Measurements from ENCODE around the gene LPP.

LPP gene

GRCh38 chr3:188272481-188273372 lies 118.8 kb downstream of the LPP start:
- DNase-seq (ENCODE audit: insufficient read length) (no peak), FAIRE-seq (no peak)
- TF ChIP-seq TAF1 (IDR thresholded peaks at IDR 0.05; ENCODE audit: borderline replicate concordance, low read depth, low read length): no peak
- no peak for TF ChIP-seq POLR2AphosphoS5 (IDR thresholded peaks at IDR 0.05; ENCODE audit: low read depth, low read length)

DNA sequence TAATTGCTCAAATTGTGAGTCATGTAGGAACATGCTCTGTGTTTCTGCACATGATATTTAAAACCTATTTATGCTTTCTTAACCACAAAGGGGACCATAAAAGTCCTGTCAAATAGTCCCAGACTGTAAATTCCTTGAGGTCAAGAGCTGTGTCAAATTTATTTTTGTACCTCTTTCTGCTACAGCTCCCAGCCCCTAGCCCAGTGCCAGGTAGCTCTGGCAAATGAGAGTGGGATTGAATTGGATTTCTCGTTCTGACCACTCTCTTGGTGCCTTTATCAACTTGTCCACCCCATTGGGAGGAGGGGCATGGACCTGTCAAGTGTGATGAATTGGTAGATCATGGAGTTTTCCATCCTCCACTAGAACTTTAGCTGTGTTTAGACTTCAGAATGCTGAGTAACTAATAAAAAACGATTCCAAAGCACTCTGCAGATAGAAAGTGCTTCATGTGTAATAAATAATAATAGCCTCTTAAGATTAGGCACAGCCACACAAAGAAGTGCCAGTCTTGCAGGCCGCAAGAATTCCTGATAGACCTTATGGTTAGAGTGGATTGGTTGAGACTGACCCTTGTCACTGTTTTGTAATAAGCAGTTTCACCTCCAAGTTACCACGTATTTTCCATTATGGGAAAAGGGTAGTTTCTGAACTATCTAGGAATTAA lies 120.4 kb downstream of the LPP start:
- TF ChIP-seq POLR2AphosphoS5 (IDR thresholded peaks at IDR 0.05; ENCODE audit: low read depth, low read length) (no peak), POLR2A (IDR thresholded peaks at IDR 0.05; ENCODE audit: low read depth, low read length) (no peak), TAF1 (IDR thresholded peaks at IDR 0.05; ENCODE audit: borderline replicate concordance, low read depth, low read length) (no peak)
- FAIRE-seq (no peak), DNase-seq (ENCODE audit: insufficient read length) (no peak)

DNA sequence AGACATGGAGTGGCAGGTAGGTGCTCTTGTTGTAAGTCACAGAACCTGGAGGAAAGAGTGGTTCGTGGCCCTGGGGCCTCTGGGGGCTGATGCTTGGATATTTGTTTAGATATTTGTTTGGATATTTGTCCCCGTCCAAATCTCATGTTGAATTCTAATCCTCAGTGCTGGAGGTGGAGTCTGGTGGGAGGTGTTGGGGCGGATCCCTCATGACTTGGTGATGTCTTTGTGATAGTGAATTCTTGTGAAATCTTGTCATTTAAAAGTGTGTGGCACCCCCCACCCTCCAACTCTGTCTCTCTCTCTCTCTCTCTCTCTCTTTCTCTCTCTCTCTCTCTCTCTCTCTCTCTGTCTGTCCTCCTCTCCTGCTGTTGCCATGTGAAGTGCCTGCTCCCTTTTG lies 122.4 kb downstream of the LPP start:
- DNase-seq (ENCODE audit: insufficient read length) (no peak), FAIRE-seq (no peak)
- no peak for TF ChIP-seq POLR2AphosphoS5 (IDR thresholded peaks at IDR 0.05; ENCODE audit: low read depth, low read length)
- no peak for TF ChIP-seq TAF1 (IDR thresholded peaks at IDR 0.05; ENCODE audit: borderline replicate concordance, low read depth, low read length)
- TF ChIP-seq POLR2A (IDR thresholded peaks at IDR 0.05; ENCODE audit: low read depth, low read length): no peak

DNA sequence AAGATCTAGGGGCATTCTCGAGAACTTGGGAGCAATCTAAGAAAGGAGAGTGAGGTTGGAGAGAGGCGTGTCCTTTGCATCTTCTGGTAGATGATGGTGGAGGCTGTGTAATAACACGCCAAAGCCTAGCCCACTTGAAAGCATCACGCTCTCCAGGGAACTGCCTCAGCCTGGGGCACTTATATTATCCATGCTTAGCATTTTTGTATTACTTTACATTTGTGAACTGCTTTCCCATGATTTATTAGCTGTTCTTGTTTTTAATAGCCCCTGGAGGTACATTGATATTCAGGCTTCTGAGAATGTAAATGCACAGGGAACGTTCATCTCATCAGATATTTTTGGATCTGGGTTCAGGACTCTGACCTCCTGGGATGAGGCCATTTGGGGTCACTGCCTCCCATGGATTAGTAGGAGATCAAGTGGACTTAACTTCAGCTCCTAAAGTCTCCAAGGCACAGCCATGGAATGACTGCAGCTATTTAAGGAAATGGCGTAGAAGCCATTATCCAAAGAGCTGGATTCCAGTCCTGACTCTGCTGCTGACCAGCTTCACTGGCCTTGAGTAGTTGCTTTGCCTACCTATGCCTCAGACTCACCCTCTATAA lies 124.9 kb downstream of the LPP start:
- FAIRE-seq: no peak
- no peak for DNase-seq (ENCODE audit: insufficient read length)

GRCh38 chr3:188279502-188280335 lies 125.8 kb downstream of the LPP start:
- DNase-seq (ENCODE audit: insufficient read length) (no peak), FAIRE-seq (no peak)
- TF ChIP-seq POLR2A (IDR thresholded peaks at IDR 0.05; ENCODE audit: low read depth, low read length) (no peak), POLR2AphosphoS5 (IDR thresholded peaks at IDR 0.05; ENCODE audit: low read depth, low read length) (no peak), TAF1 (IDR thresholded peaks at IDR 0.05; ENCODE audit: borderline replicate concordance, low read depth, low read length) (no peak)

More for the DNA sequence above, 124.9 kb downstream of the LPP start:
- no peak for TF ChIP-seq TAF1 (IDR thresholded peaks at IDR 0.05; ENCODE audit: borderline replicate concordance, low read depth, low read length)
- no peak for TF ChIP-seq POLR2A (IDR thresholded peaks at IDR 0.05; ENCODE audit: low read depth, low read length)
- no peak for TF ChIP-seq POLR2AphosphoS5 (IDR thresholded peaks at IDR 0.05; ENCODE audit: low read depth, low read length)

DNA sequence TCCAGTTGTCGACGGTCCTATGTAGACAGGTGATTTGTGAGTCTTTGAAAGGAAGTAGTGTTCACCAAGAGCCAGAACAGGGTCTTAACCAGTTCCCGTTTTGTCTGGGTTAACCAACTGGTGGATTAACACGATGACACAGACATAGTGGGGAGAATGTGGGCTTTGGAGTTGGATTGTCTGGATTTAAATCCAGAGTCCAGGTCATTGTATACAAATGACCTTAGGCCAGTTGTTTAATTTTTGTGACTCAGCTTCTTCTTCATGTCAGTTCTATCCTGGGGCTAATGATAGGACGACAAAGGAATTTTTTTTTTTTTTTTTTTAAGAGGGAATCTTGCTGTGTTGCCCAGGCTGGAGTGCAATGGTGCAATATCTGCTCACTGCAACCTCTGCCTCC lies 126.7 kb downstream of the LPP start:
- DNase-seq (ENCODE audit: insufficient read length): no peak
- TF ChIP-seq TAF1 (IDR thresholded peaks at IDR 0.05; ENCODE audit: borderline replicate concordance, low read depth, low read length): no peak
- no peak for TF ChIP-seq POLR2A (IDR thresholded peaks at IDR 0.05; ENCODE audit: low read depth, low read length)
- no peak for TF ChIP-seq POLR2AphosphoS5 (IDR thresholded peaks at IDR 0.05; ENCODE audit: low read depth, low read length)
- no peak for FAIRE-seq

- no peak for DNase-seq (ENCODE audit: insufficient read length)
- TF ChIP-seq POLR2A (IDR thresholded peaks at IDR 0.05; ENCODE audit: low read depth, low read length): no peak
- TF ChIP-seq POLR2AphosphoS5 (IDR thresholded peaks at IDR 0.05; ENCODE audit: low read depth, low read length): no peak
- no peak for TF ChIP-seq TAF1 (IDR thresholded peaks at IDR 0.05; ENCODE audit: borderline replicate concordance, low read depth, low read length)
- FAIRE-seq: no peak
Measured at GRCh38 chr3:188282871-188283270, 128.9 kb downstream of the LPP start.

GRCh38 chr3:188283347-188283746 lies 129.4 kb downstream of the LPP start:
- no peak for FAIRE-seq
- TF ChIP-seq TAF1 (IDR thresholded peaks at IDR 0.05; ENCODE audit: borderline replicate concordance, low read depth, low read length) (no peak), POLR2A (IDR thresholded peaks at IDR 0.05; ENCODE audit: low read depth, low read length) (no peak), POLR2AphosphoS5 (IDR thresholded peaks at IDR 0.05; ENCODE audit: low read depth, low read length) (no peak)

DNA sequence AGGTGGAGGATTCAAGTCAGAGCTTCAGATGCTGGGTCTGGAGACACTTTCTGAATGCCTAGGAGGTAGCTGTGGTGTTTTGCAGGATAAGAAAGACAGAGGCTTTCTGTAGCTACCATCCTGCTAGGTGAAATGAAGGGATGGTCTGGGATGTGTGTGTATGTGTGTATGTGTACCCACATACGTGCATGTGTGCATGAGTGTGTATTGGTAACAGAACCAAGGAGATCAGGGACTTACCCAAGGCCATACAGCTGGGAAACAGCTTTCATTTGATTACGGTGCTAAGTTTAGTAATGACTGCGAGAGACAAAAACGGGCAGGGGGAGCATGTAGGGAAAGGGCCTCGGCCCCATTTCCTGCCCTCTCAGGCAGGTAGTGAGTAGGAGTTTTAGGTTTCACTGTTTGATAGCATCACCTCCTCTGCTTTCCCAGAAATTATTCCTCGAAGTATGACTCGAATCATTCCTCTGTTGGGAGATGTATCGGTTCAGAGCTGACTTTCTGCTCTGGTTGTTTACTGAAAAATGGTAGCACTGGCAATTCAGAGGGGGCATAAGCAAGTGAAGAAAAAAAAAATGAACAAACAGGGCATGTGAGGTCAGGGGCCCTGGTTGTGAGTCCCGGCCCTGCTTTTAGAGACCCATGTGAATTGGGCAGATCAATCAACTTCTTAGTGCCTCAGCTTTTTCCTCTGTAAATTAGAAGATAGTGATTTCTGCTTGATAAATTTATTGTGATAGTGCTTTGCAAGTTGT lies 130.7 kb downstream of the LPP start:
- no peak for FAIRE-seq
- TF ChIP-seq POLR2AphosphoS5 (IDR thresholded peaks at IDR 0.05; ENCODE audit: low read depth, low read length) (no peak), POLR2A (IDR thresholded peaks at IDR 0.05; ENCODE audit: low read depth, low read length) (no peak), TAF1 (IDR thresholded peaks at IDR 0.05; ENCODE audit: borderline replicate concordance, low read depth, low read length) (no peak)
- DNase-seq (ENCODE audit: insufficient read length): no peak

More at GRCh38 chr3:188283347-188283746, 129.4 kb downstream of the LPP start:
- DNase-seq (ENCODE audit: insufficient read length): no peak

DNA sequence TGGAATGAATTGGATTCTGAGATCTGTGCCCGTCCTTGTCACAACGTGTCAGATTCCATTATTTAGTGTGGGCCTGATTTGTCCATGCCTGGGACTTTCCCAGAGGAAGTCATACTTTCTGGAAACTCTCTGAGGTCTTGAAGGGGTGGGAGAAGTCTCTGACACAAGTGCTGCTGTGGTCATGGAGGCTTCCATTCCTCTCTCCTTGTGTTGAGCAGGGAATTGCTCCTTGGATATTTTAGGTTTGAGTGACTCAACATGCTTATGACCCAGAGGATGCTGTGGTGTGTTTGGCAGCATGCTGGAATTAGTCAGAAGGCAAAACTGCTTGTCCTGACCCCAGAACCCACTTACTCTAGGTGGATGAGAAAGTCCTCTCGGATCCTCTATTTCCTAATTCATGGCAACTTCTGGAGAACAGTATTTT lies 132.1 kb downstream of the LPP start:
- TF ChIP-seq POLR2AphosphoS5 (IDR thresholded peaks at IDR 0.05; ENCODE audit: low read depth, low read length) (no peak), POLR2A (IDR thresholded peaks at IDR 0.05; ENCODE audit: low read depth, low read length) (no peak), TAF1 (IDR thresholded peaks at IDR 0.05; ENCODE audit: borderline replicate concordance, low read depth, low read length) (no peak)
- no peak for DNase-seq (ENCODE audit: insufficient read length)
- FAIRE-seq: no peak
